Panc1 (cell line): ENCODE results near the gene SHB. TPM values are rescaled to one million over a fixed set of nuclear protein-coding genes. Genes with fewer than 3 reads are reported as not detected.

ENCODE experiments used
- ATAC-seq: fragments of 200-7000 bp; cut with Tn5 transposase; 2 replicates; pipeline ENCODE4 v1.9.1; 2020; ENCODE audit warnings: mild to moderate bottlenecking, moderate library complexity
- BruUV-seq: library from RNA; stranded (reverse); fragments of 400-500 nt; replicated peaks from 2 replicates; lab custom pipeline; 2021; lab: Mats Ljungman, UMichigan
- CTCF ChIA-PET: fragments of 300-600 bp; sonication (Branson Sonifier 250); formaldehyde crosslinking; loops from one replicate; lab custom pipeline; 2022; ENCODE audit warnings: antibody characterized with exemption; lab: Charles Lee
- POLR2A ChIA-PET: fragments of 300-600 bp; sonication (Branson Sonifier 250); formaldehyde crosslinking; loops from one replicate; lab custom pipeline; 2022; ENCODE audit warnings: antibody characterized with exemption; lab: Charles Lee
- DNase-seq: peaks from one replicate; pipeline ENCODE4 v3.0.0-alpha.2; 2010; ENCODE audit warnings: low read depth, low spot score
- H3K27ac ChIP-seq: 2 replicates; pipeline ENCODE4 v1.5.1; 2011; ENCODE audit warnings: mild to moderate bottlenecking, low read length, inconsistent platforms
- H3K27me3 ChIP-seq: fragments of 200-500 bp; sonication (Bioruptor generic); 2 replicates; pipeline ENCODE4 v1.6.0; 2014; ENCODE audit warnings: low read length, inconsistent platforms; ENCODE audit not compliant: control insufficient read depth, insufficient read depth
- H3K36me3 ChIP-seq: fragments of 200-500 bp; sonication (Bioruptor generic); 2 replicates; pipeline ENCODE4 v1.5.1; 2014; ENCODE audit warnings: inconsistent platforms, mild to moderate bottlenecking, low read length, moderate library complexity; ENCODE audit not compliant: control insufficient read depth, insufficient read depth
- H3K4me1 ChIP-seq: 2 replicates; pipeline ENCODE4 v1.5.1; 2011; ENCODE audit warnings: inconsistent platforms, mild to moderate bottlenecking, low read length, moderate library complexity; ENCODE audit not compliant: control insufficient read depth, insufficient read depth
- H3K4me3 ChIP-seq, 2 experiments: 2 replicates each; pipeline ENCODE4 v1.5.1; 2011 to 2012; ENCODE audit warnings: low read depth in 2 of 2, low read length in 2 of 2, mild to moderate bottlenecking in 2 of 2, inconsistent platforms in 1 of 2, moderate library complexity in 1 of 2
- H3K9me3 ChIP-seq: fragments of 200-500 bp; sonication (Bioruptor generic); 2 replicates; pipeline ENCODE4 v1.5.1; 2014; ENCODE audit warnings: low read depth, mild to moderate bottlenecking, inconsistent platforms, low read length, moderate library complexity; ENCODE audit not compliant: control insufficient read depth, insufficient read depth
- POLR2AphosphoS5 ChIP-seq: IDR thresholded peaks from 2 replicates; pipeline ENCODE4 v1.6.1; 2012; ENCODE audit warnings: mild to moderate bottlenecking, low read depth, low read length, moderate library complexity
- SIN3A ChIP-seq: IDR thresholded peaks from 2 replicates; pipeline ENCODE4 v1.6.1; 2012; ENCODE audit warnings: low read depth, mild to moderate bottlenecking, low read length, moderate library complexity, borderline replicate concordance; ENCODE audit not compliant: insufficient read depth
- TCF7L2 ChIP-seq: IDR thresholded peaks from 2 replicates; pipeline ENCODE4 v1.6.1; 2011; ENCODE audit warnings: mild to moderate bottlenecking, low read depth, low read length, inconsistent platforms
- in situ Hi-C: cut with HindIII; loops from 2 replicates; pipeline ENCODE4 v1.10.0; 2016; ENCODE audit warnings: low sequenced_read_pairs, low pct_unique_long_range_greater_than_20kb
- intact Hi-C: fragments of 100-400 bp; cut with micrococcal nuclease; formaldehyde crosslinking; loops from one replicate; pipeline ENCODE4 v1.10.0; 2022; ENCODE audit not compliant: unreplicated experiment
- total RNA-seq: library from RNA; stranded (reverse); gene quantifications from one replicate; pipeline ENCODE4 v1.2.1, GENCODE V29; 2021; ENCODE audit not compliant: unreplicated experiment
- TF ChIP-seq, protein P1 (sequence below): fragments of 450-650 bp; IDR thresholded peaks from 2 replicates; pipeline ENCODE4 v1.5.1; 2017; ENCODE audit warnings: mild to moderate bottlenecking
- TF ChIP-seq, protein P2 (sequence below), 2 experiments: IDR thresholded peaks; 2 replicates each; pipeline ENCODE4 v1.6.1; 2011 to 2012; ENCODE audit warnings: low read depth in 2 of 2, control low read depth in 1 of 2, low read length in 1 of 2, mild to moderate bottlenecking in 1 of 2, moderate library complexity in 1 of 2; ENCODE audit not compliant: insufficient read depth in 1 of 2

SHB gene
- total RNA-seq, 1 experiment from 2014 or later: 59.9 TPM

- peaks cover 56% of the 10 kb centered on the region for H3K4me1 ChIP-seq
- intact Hi-C loops (no loop called here), in situ Hi-C loops (no loop called here)
- ChIA-PET CTCF (no interaction called here), POLR2A (interaction anchor here (0.6 kb wide), 1 partner anchor 39 kb away, joined by 3 read pairs; no protein-coding TSS in a partner anchor)
- TF ChIP-seq, protein P1, sequence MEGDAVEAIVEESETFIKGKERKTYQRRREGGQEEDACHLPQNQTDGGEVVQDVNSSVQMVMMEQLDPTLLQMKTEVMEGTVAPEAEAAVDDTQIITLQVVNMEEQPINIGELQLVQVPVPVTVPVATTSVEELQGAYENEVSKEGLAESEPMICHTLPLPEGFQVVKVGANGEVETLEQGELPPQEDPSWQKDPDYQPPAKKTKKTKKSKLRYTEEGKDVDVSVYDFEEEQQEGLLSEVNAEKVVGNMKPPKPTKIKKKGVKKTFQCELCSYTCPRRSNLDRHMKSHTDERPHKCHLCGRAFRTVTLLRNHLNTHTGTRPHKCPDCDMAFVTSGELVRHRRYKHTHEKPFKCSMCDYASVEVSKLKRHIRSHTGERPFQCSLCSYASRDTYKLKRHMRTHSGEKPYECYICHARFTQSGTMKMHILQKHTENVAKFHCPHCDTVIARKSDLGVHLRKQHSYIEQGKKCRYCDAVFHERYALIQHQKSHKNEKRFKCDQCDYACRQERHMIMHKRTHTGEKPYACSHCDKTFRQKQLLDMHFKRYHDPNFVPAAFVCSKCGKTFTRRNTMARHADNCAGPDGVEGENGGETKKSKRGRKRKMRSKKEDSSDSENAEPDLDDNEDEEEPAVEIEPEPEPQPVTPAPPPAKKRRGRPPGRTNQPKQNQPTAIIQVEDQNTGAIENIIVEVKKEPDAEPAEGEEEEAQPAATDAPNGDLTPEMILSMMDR: no peak
- TF ChIP-seq, protein P2, sequence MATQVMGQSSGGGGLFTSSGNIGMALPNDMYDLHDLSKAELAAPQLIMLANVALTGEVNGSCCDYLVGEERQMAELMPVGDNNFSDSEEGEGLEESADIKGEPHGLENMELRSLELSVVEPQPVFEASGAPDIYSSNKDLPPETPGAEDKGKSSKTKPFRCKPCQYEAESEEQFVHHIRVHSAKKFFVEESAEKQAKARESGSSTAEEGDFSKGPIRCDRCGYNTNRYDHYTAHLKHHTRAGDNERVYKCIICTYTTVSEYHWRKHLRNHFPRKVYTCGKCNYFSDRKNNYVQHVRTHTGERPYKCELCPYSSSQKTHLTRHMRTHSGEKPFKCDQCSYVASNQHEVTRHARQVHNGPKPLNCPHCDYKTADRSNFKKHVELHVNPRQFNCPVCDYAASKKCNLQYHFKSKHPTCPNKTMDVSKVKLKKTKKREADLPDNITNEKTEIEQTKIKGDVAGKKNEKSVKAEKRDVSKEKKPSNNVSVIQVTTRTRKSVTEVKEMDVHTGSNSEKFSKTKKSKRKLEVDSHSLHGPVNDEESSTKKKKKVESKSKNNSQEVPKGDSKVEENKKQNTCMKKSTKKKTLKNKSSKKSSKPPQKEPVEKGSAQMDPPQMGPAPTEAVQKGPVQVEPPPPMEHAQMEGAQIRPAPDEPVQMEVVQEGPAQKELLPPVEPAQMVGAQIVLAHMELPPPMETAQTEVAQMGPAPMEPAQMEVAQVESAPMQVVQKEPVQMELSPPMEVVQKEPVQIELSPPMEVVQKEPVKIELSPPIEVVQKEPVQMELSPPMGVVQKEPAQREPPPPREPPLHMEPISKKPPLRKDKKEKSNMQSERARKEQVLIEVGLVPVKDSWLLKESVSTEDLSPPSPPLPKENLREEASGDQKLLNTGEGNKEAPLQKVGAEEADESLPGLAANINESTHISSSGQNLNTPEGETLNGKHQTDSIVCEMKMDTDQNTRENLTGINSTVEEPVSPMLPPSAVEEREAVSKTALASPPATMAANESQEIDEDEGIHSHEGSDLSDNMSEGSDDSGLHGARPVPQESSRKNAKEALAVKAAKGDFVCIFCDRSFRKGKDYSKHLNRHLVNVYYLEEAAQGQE (IDR thresholded peaks at IDR 0.05; ENCODE audit: insufficient read depth in 1 of 2, low read depth in 2 of 2, low read length in 1 of 2): no peak
- TF ChIP-seq SIN3A (no peak), TCF7L2 (no peak), POLR2AphosphoS5 (no peak)
- BruUV-seq: no TSS peak
- H3K27me3 ChIP-seq: no peaks in the 10 kb centered on the region
- no peak overlapping the region for H3K4me3 ChIP-seq
- no peaks in the 10 kb centered on the region; the same call in none of the 2 replicates for H3K36me3 ChIP-seq
- DNase-seq (no peak), ATAC-seq (no peak)
- peak overlapping the region; percentile 34; the same call in 1 of the 2 replicates for H3K27ac ChIP-seq
- no peaks in the 10 kb centered on the region for H3K9me3 ChIP-seq
Observed at GRCh38 chr9:38003230-38003629, 65.8 kb downstream of the SHB start.

GRCh38 chr9:38001430-38001829 lies 67.6 kb downstream of the SHB start:
- Histone ChIP-seq H3K27ac (no peak overlapping the region), H3K27me3 (no peaks in the 10 kb centered on the region), H3K36me3 (no peaks in the 10 kb centered on the region; the same call in none of the 2 replicates), H3K9me3 (no peaks in the 10 kb centered on the region), H3K4me1 (peaks cover 46% of the 10 kb centered on the region), H3K4me3 (no peak overlapping the region)
- BruUV-seq: no TSS peak
- in situ Hi-C loops: no loop called here
- TF ChIP-seq TCF7L2: no peak
- TF ChIP-seq SIN3A: no peak
- no peak for TF ChIP-seq POLR2AphosphoS5
- TF ChIP-seq, protein P2 (IDR thresholded peaks at IDR 0.05; ENCODE audit: insufficient read depth in 1 of 2, low read depth in 2 of 2, low read length in 1 of 2): no peak
- TF ChIP-seq, protein P1: no peak
- ATAC-seq (no peak), DNase-seq (no peak)
- ChIA-PET POLR2A (no interaction called here), CTCF (no interaction called here)
- intact Hi-C loops: no loop called here
